H1 (cell line): Measurements from ENCODE around the gene HHAT. TPM values are rescaled to one million over a fixed set of nuclear protein-coding genes. Genes with fewer than 3 reads are reported as not detected.

Experiments used
- CTCF ChIA-PET: fragments of 300-600 bp; sonication (Branson Sonifier 250); formaldehyde crosslinking; loops from one replicate; lab custom pipeline; 2021; ENCODE audit not compliant: partially characterized antibody; lab: Charles Lee
- POLR2A ChIA-PET: fragments of 300-600 bp; sonication (Branson Sonifier 250); formaldehyde crosslinking; loops from one replicate; lab custom pipeline; 2021; ENCODE audit warnings: inconsistent platforms; ENCODE audit not compliant: partially characterized antibody; lab: Charles Lee
- DNase-seq, 2 experiments: peaks; one replicate each; pipeline versions ENCODE4 v3.0.0 to v3.0.0-alpha.2; 2010 to 2022; ENCODE audit warnings: low spot score in 2 of 2, low read depth in 1 of 2, mixed read lengths in 1 of 2
- FAIRE-seq: peaks from 2 replicates; lab custom pipeline; 2011; peaks lifted over from hg19 to GRCh38; lab: Jason Lieb, UNC
- H2AFZ ChIP-seq: 2 replicates; pipeline ENCODE4 v1.8.1; 2012; ENCODE audit warnings: low read length, inconsistent platforms
- H2AK5ac ChIP-seq: 2 replicates; pipeline ENCODE4 v1.6.1; 2013; ENCODE audit warnings: low read depth, low read length
- H2BK120ac ChIP-seq: replicated peaks from 2 replicates; pipeline ENCODE3; 2013; ENCODE audit warnings: low read depth, low read length, inconsistent platforms
- H2BK12ac ChIP-seq: 2 replicates; pipeline ENCODE4 v1.6.1; 2013; ENCODE audit warnings: low read depth, low read length
- H2BK15ac ChIP-seq: 2 replicates; pipeline ENCODE4 v1.6.1; 2013; ENCODE audit warnings: low read length
- H2BK20ac ChIP-seq: 2 replicates; pipeline ENCODE4 v1.6.1; 2013; ENCODE audit warnings: low read length
- H2BK5ac ChIP-seq: 2 replicates; pipeline ENCODE4 v1.6.1; 2013; ENCODE audit warnings: low read depth, low read length
- H3K14ac ChIP-seq: 2 replicates; pipeline ENCODE4 v1.6.1; 2013; ENCODE audit warnings: inconsistent platforms; ENCODE audit not compliant: insufficient read length
- H3K18ac ChIP-seq: 2 replicates; pipeline ENCODE4 v1.6.1; 2013; ENCODE audit warnings: low read length; ENCODE audit errors: extremely low read depth
- H3K23ac ChIP-seq: 2 replicates; pipeline ENCODE4 v1.6.1; 2013; ENCODE audit warnings: inconsistent platforms; ENCODE audit not compliant: insufficient read length
- H3K23me2 ChIP-seq: 2 replicates; pipeline ENCODE4 v1.6.1; 2013; ENCODE audit warnings: low read depth, low read length
- H3K27ac ChIP-seq: 2 replicates; pipeline ENCODE4 v1.6.1; 2011; ENCODE audit warnings: low read depth, low read length, inconsistent platforms
- H3K27me3 ChIP-seq, 4 experiments: replicated peaks in 1 of 4; 1 replicate in 1 of 4; 2 replicates in 3 of 4; pipeline versions ENCODE4 v1.6.1 to v1.8.1; 2011 to 2013; ENCODE audit warnings: low read length in 3 of 4, mild to moderate bottlenecking in 3 of 4, inconsistent platforms in 2 of 4, mixed read lengths in 2 of 4, moderate library complexity in 1 of 4; ENCODE audit not compliant: control insufficient read depth in 3 of 4, insufficient read depth in 3 of 4; ENCODE audit errors: extremely low read depth in 1 of 4
- H3K36me3 ChIP-seq, 4 experiments: 2 replicates each; pipeline versions ENCODE4 v1.6.1 to v1.8.1; 2011 to 2013; ENCODE audit warnings: mild to moderate bottlenecking in 4 of 4, low read length in 3 of 4, moderate library complexity in 2 of 4, control low read depth in 1 of 4, inconsistent platforms in 1 of 4; ENCODE audit not compliant: insufficient read depth in 4 of 4, control insufficient read depth in 2 of 4
- H3K4ac ChIP-seq: replicated peaks from 2 replicates; pipeline ENCODE3; 2013; ENCODE audit warnings: low read length, low read depth, mixed read lengths, inconsistent platforms; ENCODE audit not compliant: insufficient read length
- H3K4me1 ChIP-seq, 4 experiments: replicated peaks in 1 of 4; 1 replicate in 1 of 4; 2 replicates in 3 of 4; pipeline versions ENCODE4 v1.6.1 to v1.8.1; 2011 to 2013; ENCODE audit warnings: low read length in 3 of 4, inconsistent platforms in 2 of 4, mixed read lengths in 1 of 4; ENCODE audit not compliant: insufficient read depth in 4 of 4, control insufficient read depth in 3 of 4
- H3K4me2 ChIP-seq, 2 experiments: 2 replicates each; pipeline versions ENCODE4 v1.6.1 to v1.8.1; 2011 to 2013; ENCODE audit warnings: low read depth in 2 of 2, low read length in 2 of 2, control low read depth in 1 of 2, inconsistent platforms in 1 of 2, mild to moderate bottlenecking in 1 of 2; ENCODE audit not compliant: insufficient read depth in 1 of 2
- H3K4me3 ChIP-seq, 4 experiments: fragments of 200-600, 300-600 bp in 1 of 4; sonication (generic), shearing (Covaris generic), sonication (Bioruptor Twin) in 1 of 4; 2 replicates each; pipeline versions ENCODE4 v1.5.1 to v1.8.1; 2011 to 2016; ENCODE audit warnings: low read length in 4 of 4, low read depth in 3 of 4, control low read depth in 2 of 4, inconsistent platforms in 2 of 4, mild to moderate bottlenecking in 2 of 4, mixed read lengths in 1 of 4, moderate library complexity in 1 of 4; ENCODE audit not compliant: insufficient read depth in 2 of 4; ENCODE audit errors: extremely low read depth in 1 of 4
- H3K56ac ChIP-seq: replicated peaks from 2 replicates; pipeline ENCODE3; 2013; ENCODE audit warnings: low read depth, mild to moderate bottlenecking, mixed read lengths, low read length, inconsistent platforms; ENCODE audit not compliant: insufficient read length
- H3K79me1 ChIP-seq: 2 replicates; pipeline ENCODE4 v1.6.1; 2013; ENCODE audit warnings: low read depth, low read length, control low read depth
- H3K79me2 ChIP-seq, 2 experiments: 2 replicates each; pipeline versions ENCODE4 v1.6.1 to v1.8.1; 2012 to 2013; ENCODE audit warnings: low read length in 2 of 2, mild to moderate bottlenecking in 2 of 2, inconsistent platforms in 1 of 2; ENCODE audit not compliant: insufficient read depth in 2 of 2, control insufficient read depth in 1 of 2
- H3K9ac ChIP-seq, 4 experiments: replicated peaks in 1 of 4; 1 replicate in 1 of 4; 2 replicates in 3 of 4; pipeline versions ENCODE4 v1.6.1 to v1.8.1; 2011 to 2013; ENCODE audit warnings: low read depth in 3 of 4, low read length in 3 of 4, control low read depth in 2 of 4, mild to moderate bottlenecking in 2 of 4, moderate library complexity in 2 of 4, inconsistent platforms in 1 of 4; ENCODE audit errors: extremely low read depth in 1 of 4
- H3K9me3 ChIP-seq, 2 experiments: 2 replicates each; pipeline versions ENCODE4 v1.6.1 to v1.8.1; 2012 to 2013; ENCODE audit warnings: mild to moderate bottlenecking in 2 of 2, moderate library complexity in 2 of 2, control low read depth in 1 of 2, inconsistent platforms in 1 of 2, low read depth in 1 of 2, low read length in 1 of 2, mixed read lengths in 1 of 2; ENCODE audit not compliant: insufficient read depth in 2 of 2
- H4K20me1 ChIP-seq, 2 experiments: replicated peaks in 1 of 2; 2 replicates each; pipeline versions ENCODE3 to v1.8.1; 2011 to 2013; ENCODE audit warnings: inconsistent platforms in 2 of 2, low read length in 2 of 2, mild to moderate bottlenecking in 1 of 2; ENCODE audit not compliant: insufficient read depth in 2 of 2, control insufficient read depth in 1 of 2
- H4K5ac ChIP-seq: 2 replicates; pipeline ENCODE4 v1.6.1; 2013; ENCODE audit warnings: low read length, low read depth, mixed read lengths, inconsistent platforms; ENCODE audit not compliant: insufficient read length
- H4K8ac ChIP-seq: 2 replicates; pipeline ENCODE4 v1.8.0; 2013; ENCODE audit warnings: mild to moderate bottlenecking, moderate library complexity, low read length, inconsistent platforms; ENCODE audit not compliant: insufficient read depth; ENCODE audit errors: extremely low read depth
- H4K91ac ChIP-seq: replicated peaks from 2 replicates; pipeline ENCODE3; 2013; ENCODE audit warnings: low read length, mixed read lengths, inconsistent platforms; ENCODE audit not compliant: insufficient read length
- KDM4A ChIP-seq: IDR thresholded peaks from one replicate; pipeline ENCODE4 v1.7.1; 2012; ENCODE audit warnings: low read depth, mild to moderate bottlenecking, moderate library complexity, low read length, inconsistent platforms; ENCODE audit not compliant: severe bottlenecking
- WGBS, 2 experiments: shearing (Covaris generic) in 1 of 2; methylation state at CpG; one replicate each; pipeline versions ENCODE4 v1.1.6 to v1.1.7; 2013 to 2015; ENCODE audit warnings: low lambda C conversion rate in 2 of 2, mixed read lengths in 2 of 2, inconsistent platforms in 1 of 2, low coverage in 1 of 2, missing lambda C conversion rate in 1 of 2; ENCODE audit not compliant: insufficient replicate concordance in 2 of 2, insufficient coverage in 1 of 2, insufficient read length in 1 of 2; ENCODE audit errors: extremely low coverage in 1 of 2, missing lambda C conversion rate in 1 of 2; 5-methylcytosine and 5-hydroxymethylcytosine counted together
- polyA plus RNA-seq, 7 experiments: library from polyadenylated mRNA; depleted of rRNA in 3 of 7; stranded (reverse) in 5 of 7; unstranded in 2 of 7; fragments of >200 nt in 5 of 7; fragments of 200-250 nt in 2 of 7; gene quantifications; 1 replicate in 5 of 7; 2 replicates in 1 of 7; 4 replicates in 1 of 7; pipeline versions ENCODE4 v1.2.1 to v1.2.3, GENCODE V29; 2011 to 2013; ENCODE audit warnings: missing spikeins in 2 of 7, mixed read lengths in 2 of 7
- total RNA-seq: library from RNA; stranded (reverse); fragmentation: NEBNext Ultra II Directional; extraction: Animal tissue kit (Norgen Biotek cat#: 25700); gene quantifications from 2 replicates; pipeline ENCODE4 v1.2.1, GENCODE V29; 2021

The HHAT gene
- total and polyA plus RNA-seq, 2 of the 8 experiments (the other 6 are each of a cell fraction or from before 2014, with no cell fraction given): 0.15 to 0.51 TPM

GRCh38 chr1:210565306-210565705 lies 236.6 kb downstream of the HHAT start:
- Histone ChIP-seq H2BK12ac (no peak overlapping the region), H3K14ac (no peak overlapping the region), H4K20me1 (no peaks in the 10 kb centered on the region), H2BK20ac (no peak overlapping the region), H2BK5ac (no peak overlapping the region), H2AK5ac (no peak overlapping the region), H3K4me2 (no peak overlapping the region), H3K23me2 (no peaks in the 10 kb centered on the region), H4K8ac (no peak overlapping the region), H2BK120ac (no peak overlapping the region), H3K79me1 (no peaks in the 10 kb centered on the region), H3K36me3 (no peaks in the 10 kb centered on the region), H3K9ac (no peak overlapping the region), H3K56ac (no peak overlapping the region), H4K5ac (no peak overlapping the region), H3K23ac (no peak overlapping the region), H3K79me2 (no peaks in the 10 kb centered on the region), H3K4me3 (no peak overlapping the region), H3K18ac (no peak overlapping the region), H2AFZ (no peak overlapping the region), H3K9me3 (no peaks in the 10 kb centered on the region), H3K27ac (no peak overlapping the region), H4K91ac (no peak overlapping the region), H3K27me3 (no peaks in the 10 kb centered on the region), H2BK15ac (no peak overlapping the region), H3K4me1 (no peaks in the 10 kb centered on the region), H3K4ac (no peak overlapping the region)
- no peak for DNase-seq
- WGBS, 2 experiments: 87% methylated on average over 2 of the region's 2 CpGs; no CpG with 5 or more reads in 1 of the 2 experiments
- FAIRE-seq: no peak
- ChIA-PET POLR2A (no interaction called here), CTCF (interaction anchor here (2.0 kb wide), 1 partner anchor 14 kb away, joined by 7 read pairs; no protein-coding TSS in a partner anchor)
- no peak for TF ChIP-seq KDM4A
